ENCODE measurements around the gene IL18R1. TPM values are rescaled to one million over a fixed set of nuclear protein-coding genes. Genes with fewer than 3 reads are reported as not detected.

The IL18R1 gene
- total RNA-seq, 1 experiment from 2014 or later: 0.08 TPM

GRCh38 chr2:102425441-102426132 is 70.0 kb downstream of the IL18R1 start:
- peaks cover 8% of the 10 kb centered on the region; the same call in 1 of the 2 replicates for H3K27me3 ChIP-seq (ENCODE audit: control insufficient read depth, insufficient read depth, low read length)
- intact Hi-C loops (cut with micrococcal nuclease; ENCODE audit: unreplicated experiment) (no loop called here), in situ Hi-C loops (cut with HindIII; ENCODE audit: low pct_unique_long_range_greater_than_20kb, low sequenced_read_pairs) (no loop called here)
- H3K4me3 ChIP-seq (ENCODE audit: low read depth in 2 of 2, low read length in 2 of 2): no peak overlapping the region
- DNase-seq (ENCODE audit: low read depth, low spot score) (no peak), ATAC-seq (no peak)
- BruUV-seq (replicated peaks): no TSS peak
- no peaks in the 10 kb centered on the region for H3K36me3 ChIP-seq (ENCODE audit: control insufficient read depth, insufficient read depth, low read length)
- TF ChIP-seq SIN3A (IDR thresholded peaks at IDR 0.05; ENCODE audit: borderline replicate concordance, insufficient read depth, low read depth, low read length) (no peak), POLR2AphosphoS5 (IDR thresholded peaks at IDR 0.05; ENCODE audit: low read depth, low read length) (no peak), CTCF (IDR thresholded peaks at IDR 0.05) (no peak), REST (IDR thresholded peaks at IDR 0.05; ENCODE audit: insufficient read depth in 1 of 2, low read depth in 2 of 2, low read length in 1 of 2) (no peak), TCF7L2 (IDR thresholded peaks at IDR 0.05; ENCODE audit: low read depth, low read length) (no peak)
- no peaks in the 10 kb centered on the region for H3K4me1 ChIP-seq (ENCODE audit: control insufficient read depth, insufficient read depth, low read length)
- ChIA-PET CTCF (no interaction called here), POLR2A (no interaction called here)
- H3K9me3 ChIP-seq (ENCODE audit: control insufficient read depth, insufficient read depth, low read depth, low read length): no peaks in the 10 kb centered on the region
- H3K27ac ChIP-seq (ENCODE audit: low read length): no peak overlapping the region

GRCh38 chr2:102427249-102427648 is 71.7 kb downstream of the IL18R1 start:
- in situ Hi-C loops (cut with HindIII; ENCODE audit: low pct_unique_long_range_greater_than_20kb, low sequenced_read_pairs): no loop called here
- no peak for ATAC-seq

More at GRCh38 chr2:102427249-102427648, 71.7 kb downstream of the IL18R1 start:
- no TSS peak for BruUV-seq (replicated peaks)
- TF ChIP-seq SIN3A (IDR thresholded peaks at IDR 0.05; ENCODE audit: borderline replicate concordance, insufficient read depth, low read depth, low read length): no peak
- no peak for TF ChIP-seq TCF7L2 (IDR thresholded peaks at IDR 0.05; ENCODE audit: low read depth, low read length)
- TF ChIP-seq POLR2AphosphoS5 (IDR thresholded peaks at IDR 0.05; ENCODE audit: low read depth, low read length): no peak
- no peak for TF ChIP-seq CTCF (IDR thresholded peaks at IDR 0.05)
- no peak for TF ChIP-seq REST (IDR thresholded peaks at IDR 0.05; ENCODE audit: insufficient read depth in 1 of 2, low read depth in 2 of 2, low read length in 1 of 2)
- intact Hi-C loops (cut with micrococcal nuclease; ENCODE audit: unreplicated experiment): no loop called here
- H3K4me3 ChIP-seq (ENCODE audit: low read depth in 2 of 2, low read length in 2 of 2): no peak overlapping the region
- peaks cover 6% of the 10 kb centered on the region for H3K27me3 ChIP-seq (ENCODE audit: control insufficient read depth, insufficient read depth, low read length)
- no peaks in the 10 kb centered on the region for H3K36me3 ChIP-seq (ENCODE audit: control insufficient read depth, insufficient read depth, low read length)
- POLR2A ChIA-PET: no interaction called here
- no peak for DNase-seq (ENCODE audit: low read depth, low spot score)
- no peaks in the 10 kb centered on the region for H3K4me1 ChIP-seq (ENCODE audit: control insufficient read depth, insufficient read depth, low read length)
- CTCF ChIA-PET: no interaction called here
- H3K9me3 ChIP-seq (ENCODE audit: control insufficient read depth, insufficient read depth, low read depth, low read length): no peaks in the 10 kb centered on the region
- no peak overlapping the region for H3K27ac ChIP-seq (ENCODE audit: low read length)
